ENCODE data around the gene NPIPA3. TPM values are rescaled to one million over a fixed set of nuclear protein-coding genes. Genes with fewer than 3 reads are reported as not detected.
"Not testable (repeated sequence)": the region's sequence is repeated elsewhere in the genome, so short reads cannot be mapped to it uniquely, and the experiment has no call there.

NPIPA3 gene
- total RNA-seq, 1 experiment from 2014 or later = 1.1 TPM

GRCh38 chr16:14694129-14694528 is 9.1 kb upstream of the NPIPA3 start, which contains the start of gene PLA2G10:
PLA2G10 (minus strand) TSS chr16:14694308; CDS start chr16:14694229, 79 bp downstream.
- H3K4me3 ChIP-seq (ENCODE audit: insufficient read depth, low read depth, low read length); DNase-seq; H3K36me3 ChIP-seq (replicated peaks; ENCODE audit: control insufficient read depth, insufficient read depth, low read length); H3K27me3 ChIP-seq (ENCODE audit: control insufficient read depth, insufficient read depth, low read length): not testable (repeated sequence)

- not testable (repeated sequence) for H3K36me3 ChIP-seq (replicated peaks; ENCODE audit: control insufficient read depth, insufficient read depth, low read length); DNase-seq; H3K4me3 ChIP-seq (ENCODE audit: insufficient read depth, low read depth, low read length); H3K27me3 ChIP-seq (ENCODE audit: control insufficient read depth, insufficient read depth, low read length)
These were observed 1.4 kb upstream of the NPIPA3 start for GRCh38 chr16:14701859-14702258.

- H3K4me3 ChIP-seq (ENCODE audit: insufficient read depth, low read depth, low read length); H3K36me3 ChIP-seq (replicated peaks; ENCODE audit: control insufficient read depth, insufficient read depth, low read length); DNase-seq; H3K27me3 ChIP-seq (ENCODE audit: control insufficient read depth, insufficient read depth, low read length): not testable (repeated sequence)
These were observed 539 bp upstream of the NPIPA3 start for GRCh38 chr16:14702672-14703071.

GRCh38 chr16:14733233-14733632 is 30.0 kb downstream of the NPIPA3 start:
- not testable (repeated sequence) for H3K27me3 ChIP-seq (ENCODE audit: control insufficient read depth, insufficient read depth, low read length); H3K4me3 ChIP-seq (ENCODE audit: insufficient read depth, low read depth, low read length); H3K36me3 ChIP-seq (replicated peaks; ENCODE audit: control insufficient read depth, insufficient read depth, low read length); DNase-seq

- not testable (repeated sequence) for DNase-seq; H3K36me3 ChIP-seq (replicated peaks; ENCODE audit: control insufficient read depth, insufficient read depth, low read length); H3K27me3 ChIP-seq (ENCODE audit: control insufficient read depth, insufficient read depth, low read length); H3K4me3 ChIP-seq (ENCODE audit: insufficient read depth, low read depth, low read length)
These were observed 37.7 kb downstream of the NPIPA3 start for GRCh38 chr16:14740832-14741385.

- DNase-seq; H3K36me3 ChIP-seq (replicated peaks; ENCODE audit: control insufficient read depth, insufficient read depth, low read length); H3K27me3 ChIP-seq (ENCODE audit: control insufficient read depth, insufficient read depth, low read length); H3K4me3 ChIP-seq (ENCODE audit: insufficient read depth, low read depth, low read length): not testable (repeated sequence)
These were observed 38.6 kb downstream of the NPIPA3 start for GRCh38 chr16:14741794-14742193.

GRCh38 chr16:14742273-14743128 is 39.3 kb downstream of the NPIPA3 start, which contains the start of gene NPIPA2:
NPIPA2 (plus strand) TSS chr16:14742533; CDS start chr16:14748066, 5,533 bp downstream.
- DNase-seq; H3K36me3 ChIP-seq (replicated peaks; ENCODE audit: control insufficient read depth, insufficient read depth, low read length); H3K4me3 ChIP-seq (ENCODE audit: insufficient read depth, low read depth, low read length): not testable (repeated sequence)

GRCh38 chr16:14773654-14774053 is 70.4 kb downstream of the NPIPA3 start:
- H3K4me3 ChIP-seq (ENCODE audit: insufficient read depth, low read depth, low read length); H3K36me3 ChIP-seq (replicated peaks; ENCODE audit: control insufficient read depth, insufficient read depth, low read length); H3K27me3 ChIP-seq (ENCODE audit: control insufficient read depth, insufficient read depth, low read length); DNase-seq: not testable (repeated sequence)

More at GRCh38 chr16:14742273-14743128, 39.3 kb downstream of the NPIPA3 start, which contains the start of gene NPIPA2:
- H3K27me3 ChIP-seq (ENCODE audit: control insufficient read depth, insufficient read depth, low read length) = not testable (repeated sequence)

GRCh38 chr16:14775624-14776023 is 72.4 kb downstream of the NPIPA3 start:
- H3K27me3 ChIP-seq (ENCODE audit: control insufficient read depth, insufficient read depth, low read length); H3K36me3 ChIP-seq (replicated peaks; ENCODE audit: control insufficient read depth, insufficient read depth, low read length); DNase-seq; H3K4me3 ChIP-seq (ENCODE audit: insufficient read depth, low read depth, low read length): not testable (repeated sequence)

Other genes with a start within 250 kb of the NPIPA3 start
- gene PARN, start 73.2 kb upstream of the NPIPA3 start, total RNA-seq (2014; rRNA removed; shearing (Covaris generic)) = 33.2 and 42.7 TPM in 2 replicates
- gene BFAR, start 70.5 kb upstream of the NPIPA3 start, total RNA-seq (2014; rRNA removed; shearing (Covaris generic)) = 99.8 and 114 TPM in 2 replicates
- not detected in 2 replicates for gene PLA2G10, start 9.1 kb upstream of the NPIPA3 start, total RNA-seq (2014; rRNA removed; shearing (Covaris generic))
- 0.94 and 3.9 TPM in 2 replicates for gene NPIPA2, start 39.1 kb downstream of the NPIPA3 start, total RNA-seq (2014; rRNA removed; shearing (Covaris generic))
- gene NOMO1, start 130.3 kb downstream of the NPIPA3 start, total RNA-seq (2014; rRNA removed; shearing (Covaris generic)) = 67.5 and 68.0 TPM in 2 replicates
- gene NPIPA1, start 234.0 kb downstream of the NPIPA3 start, total RNA-seq (2014; rRNA removed; shearing (Covaris generic)) = 27.6 and 42.6 TPM in 2 replicates

All from H7 (cell line).